ENCODE results near the gene PANX2. TPM values are rescaled to one million over a fixed set of nuclear protein-coding genes. Genes with fewer than 3 reads are reported as not detected.

PANX2 gene
- total and polyA plus RNA-seq, 2 of the 13 experiments (the other 11 are each of a cell fraction or from before 2014, with no cell fraction given) = 0.15 to 1.1 TPM

GRCh38 chr22:50146439-50147238 is 23.9 kb upstream of the PANX2 start (continued):
- TF ChIP-seq ZNF687 (CRISPR knock-in tag; IDR thresholded peaks at IDR 0.05) (peak; percentile 76), THAP9 (CRISPR knock-in tag; IDR thresholded peaks at IDR 0.05; ENCODE audit: borderline replicate concordance) (peak; percentile 35; the same call in 1 of the 2 replicates), TEAD3 (CRISPR knock-in tag; optimal IDR thresholded peaks at IDR 0.05; ENCODE audit: borderline replicate concordance) (peak; percentile 16), E2F5 (CRISPR knock-in tag; conservative IDR thresholded peaks at IDR 0.05) (0 out of 2 replicates have a peak, but pooled peaks have one; percentile 22), ZNF800 (CRISPR knock-in tag; IDR thresholded peaks at IDR 0.05) (peak; percentile 59; the same call in 1 of the 2 replicates), SMAD1 (CRISPR knock-in tag; IDR thresholded peaks at IDR 0.05; ENCODE audit: borderline replicate concordance, low read depth) (0 out of 2 replicates have a peak, but pooled peaks have one; percentile 16), CEBPG (CRISPR knock-in tag; IDR thresholded peaks at IDR 0.05) (no peak), MEIS1 (CRISPR knock-in tag; IDR thresholded peaks at IDR 0.05; ENCODE audit: borderline replicate concordance) (peak; percentile 35; the same call in 1 of the 2 replicates), KDM2A (CRISPR knock-in tag; IDR thresholded peaks at IDR 0.05; ENCODE audit: borderline replicate concordance, low read depth) (peak; percentile 16; the same call in 1 of the 2 replicates), SOX5 (CRISPR knock-in tag; IDR thresholded peaks at IDR 0.05; ENCODE audit: borderline replicate concordance) (no peak), ISX (CRISPR knock-in tag; conservative IDR thresholded peaks at IDR 0.05) (no peak), SIN3A (IDR thresholded peaks at IDR 0.05; ENCODE audit: borderline replicate concordance, low read depth, low read length) (no peak), HMG20B (CRISPR knock-in tag; conservative IDR thresholded peaks at IDR 0.05) (0 out of 2 replicates have a peak, but pooled peaks have one; percentile 45), KAT8 (CRISPR knock-in tag; IDR thresholded peaks at IDR 0.05) (no peak), ZNF446 (CRISPR knock-in tag; IDR thresholded peaks at IDR 0.05) (no peak), ZNF781 (CRISPR knock-in tag; IDR thresholded peaks at IDR 0.05; ENCODE audit: borderline replicate concordance, not compliant biosample characterization) (no peak), TSC22D2 (CRISPR knock-in tag; IDR thresholded peaks at IDR 0.05; ENCODE audit: borderline replicate concordance) (no peak), SMYD3 (CRISPR knock-in tag; IDR thresholded peaks at IDR 0.05) (no peak)

Data from HepG2 (cell line).